Measurements from ENCODE around the gene SLC66A1.

SLC66A1 gene

DNA sequence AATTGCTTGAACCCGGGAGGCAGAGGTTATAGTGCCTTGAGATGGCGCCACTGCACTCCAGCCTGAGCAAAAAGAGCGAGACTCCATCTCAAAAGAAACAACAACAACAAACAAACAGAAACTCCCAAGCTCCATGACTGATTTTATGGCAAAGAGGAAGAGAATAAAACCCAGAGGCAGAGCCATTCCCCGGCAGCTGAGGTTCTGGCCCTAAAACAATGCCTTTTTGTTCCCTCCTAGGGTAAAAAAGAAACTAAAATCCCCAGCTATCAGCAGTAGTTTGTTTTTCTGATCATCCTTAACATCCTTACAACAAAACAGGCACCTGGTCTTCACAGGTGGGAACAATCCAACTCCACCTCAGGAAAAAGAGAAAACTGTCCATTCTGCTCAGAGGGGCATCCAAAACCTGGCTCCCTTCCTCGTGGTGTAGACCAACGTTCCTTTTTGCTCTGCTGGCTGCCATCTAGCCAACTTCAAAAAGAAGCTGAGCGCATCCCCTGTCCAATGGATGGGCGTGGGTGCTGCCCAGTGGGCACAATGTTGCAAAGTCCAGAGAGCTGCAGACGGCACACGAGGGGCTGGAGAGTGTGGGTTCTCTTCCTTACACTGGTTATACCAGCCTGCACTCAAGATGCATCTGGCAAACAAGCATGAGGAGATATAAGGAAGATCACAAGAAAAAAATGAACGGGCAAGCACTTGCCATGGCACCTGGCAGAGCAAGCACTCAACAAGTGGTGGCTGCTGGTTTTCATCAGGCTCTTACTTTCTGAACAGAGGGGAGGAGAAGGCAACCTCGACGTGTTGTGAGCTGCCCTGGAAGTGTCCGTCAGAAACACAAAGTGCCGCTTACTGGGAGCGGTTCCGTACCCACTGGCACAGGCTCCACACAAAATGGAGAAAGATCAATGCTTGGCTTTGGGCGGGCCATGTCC, 54.7 kb downstream of the SLC66A1 start:
- no peak for DNase-seq

DNA sequence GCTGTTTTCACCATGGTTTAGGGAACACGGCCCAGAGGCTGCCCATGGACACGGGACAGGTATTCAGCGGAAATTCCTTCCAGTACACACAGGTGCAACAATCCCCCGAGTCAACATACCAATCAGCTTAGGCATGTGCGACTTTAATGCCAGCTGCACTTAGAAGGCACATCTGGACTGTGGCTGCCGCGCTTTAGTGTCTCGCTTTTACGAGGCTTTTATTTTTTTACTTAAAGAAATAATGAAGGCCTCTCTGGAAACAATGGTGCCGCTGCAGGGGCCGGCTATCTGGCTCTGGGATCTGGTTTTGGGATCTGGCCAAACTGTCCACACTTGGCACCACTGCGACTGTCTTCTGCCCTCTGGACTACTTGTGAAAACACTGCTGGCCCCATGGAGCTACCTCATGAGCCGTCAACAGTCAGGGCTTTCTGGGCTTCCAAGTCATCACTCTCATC, 55.5 kb downstream of the SLC66A1 start:
- no peak for DNase-seq

GRCh38 chr1:19368050-19368449, 55.9 kb downstream of the SLC66A1 start:
- no peak for DNase-seq

GRCh38 chr1:19368964-19369363, 56.8 kb downstream of the SLC66A1 start:
- no peak for DNase-seq

DNA sequence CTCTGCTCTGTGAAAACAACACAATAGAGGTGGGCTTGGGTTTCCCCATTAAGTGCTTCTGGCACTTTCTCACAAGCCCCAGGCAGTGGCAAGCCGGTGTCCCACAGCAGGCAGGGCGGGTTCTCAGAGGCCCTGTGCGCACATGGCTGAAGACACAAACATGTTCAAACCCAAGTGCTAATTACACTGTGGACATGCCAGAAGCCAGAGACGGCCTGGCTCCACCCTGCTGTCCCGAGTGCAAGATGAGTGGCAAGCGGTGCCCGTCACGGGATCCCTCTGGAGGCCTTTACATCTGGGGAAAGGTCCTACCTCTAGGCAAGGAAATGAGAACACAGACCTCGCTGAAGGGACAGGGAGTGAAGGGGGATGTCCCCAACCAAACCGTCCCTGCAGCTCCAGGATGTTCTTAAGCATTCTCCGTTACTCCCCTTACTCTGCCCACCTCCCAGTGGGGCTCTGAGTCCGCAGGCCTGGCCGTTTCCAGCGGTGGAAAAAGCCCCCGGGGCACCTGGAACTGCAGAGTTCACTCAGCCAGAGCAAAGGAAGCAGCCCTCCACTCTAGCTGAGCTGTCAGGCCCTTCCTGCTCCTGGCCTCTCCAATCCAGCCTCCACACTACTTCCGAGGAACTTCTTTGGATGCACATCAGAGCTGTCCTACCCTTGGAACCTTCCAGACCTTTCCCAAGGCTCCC, 57.4 kb downstream of the SLC66A1 start:
- no peak for DNase-seq

DNA sequence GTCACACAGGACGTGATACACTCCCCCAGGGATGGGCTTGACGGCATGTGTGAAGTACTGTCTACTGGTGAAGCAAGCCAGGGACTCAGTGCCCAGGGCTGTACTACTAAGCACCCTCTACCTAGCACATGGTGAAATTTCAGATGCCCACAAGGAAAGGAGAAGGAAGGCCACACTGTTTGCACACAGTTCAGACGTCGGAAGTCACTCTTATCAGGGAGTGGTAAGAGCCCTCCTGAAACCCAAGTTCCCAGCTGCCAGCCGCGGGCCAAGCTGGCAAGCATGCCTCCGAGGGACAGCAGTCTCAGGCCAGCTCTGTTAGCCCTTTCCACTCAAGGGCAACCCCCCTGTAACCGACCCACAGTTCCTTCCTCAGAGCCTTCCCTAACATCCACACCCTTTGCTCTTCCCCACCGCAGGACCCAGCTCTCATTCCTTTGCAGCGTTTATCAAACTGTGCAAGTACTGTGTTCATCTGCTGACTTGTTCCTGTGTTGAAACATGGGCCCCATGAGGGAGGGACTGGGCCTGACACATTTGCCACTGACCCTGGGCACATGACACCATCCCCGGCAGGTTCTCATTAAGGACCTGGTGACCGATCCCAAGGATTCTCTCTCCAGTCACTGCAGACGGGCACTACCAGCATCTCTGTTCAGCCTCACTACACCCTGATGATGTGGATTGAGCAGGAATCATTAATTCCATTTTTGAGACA, 58.5 kb downstream of the SLC66A1 start:
- no peak for DNase-seq

DNA sequence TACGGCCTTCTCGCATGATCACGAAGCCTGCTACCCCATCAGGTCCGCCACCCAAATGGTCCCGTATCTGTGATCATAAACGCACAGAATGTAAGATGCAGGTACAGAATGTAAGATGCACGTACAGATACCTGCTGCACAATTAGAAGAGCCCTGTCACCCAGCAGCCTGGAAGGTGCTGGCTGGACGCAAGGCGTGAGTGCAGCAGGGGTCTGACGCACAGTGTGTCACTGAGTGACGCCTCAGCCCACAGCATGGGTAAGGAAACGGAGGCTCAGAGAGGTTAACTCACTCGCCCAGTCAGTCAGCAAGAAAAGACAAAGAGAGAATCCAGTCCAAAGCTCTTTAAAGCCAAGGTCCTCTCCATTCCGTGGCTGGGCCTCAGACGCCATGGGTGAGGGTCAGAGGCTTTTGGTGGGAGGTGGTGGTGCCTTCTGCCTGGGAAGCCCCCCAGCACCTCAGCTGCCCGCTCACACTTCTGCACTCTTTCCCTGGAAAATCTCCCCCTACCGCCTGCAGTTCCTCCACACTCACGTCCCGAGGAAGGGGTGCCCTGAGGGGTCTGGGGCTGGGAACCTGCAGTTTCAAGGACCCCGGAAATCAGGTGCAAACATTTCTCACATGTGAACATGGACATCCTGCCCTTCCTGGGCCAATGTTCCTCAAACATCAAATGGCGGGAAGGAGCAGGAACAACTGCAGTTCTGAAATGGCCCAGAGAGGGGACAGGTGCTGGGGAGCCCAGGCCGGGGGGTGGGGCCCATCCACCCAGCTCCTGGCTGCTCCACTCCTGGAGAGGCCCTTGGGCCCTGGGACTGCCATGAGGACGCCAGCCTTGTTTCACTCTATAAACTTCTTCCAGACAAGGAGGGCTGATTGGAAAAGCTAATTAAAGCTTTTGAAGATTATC, 59.4 kb downstream of the SLC66A1 start:
- DNase-seq = no peak

DNA sequence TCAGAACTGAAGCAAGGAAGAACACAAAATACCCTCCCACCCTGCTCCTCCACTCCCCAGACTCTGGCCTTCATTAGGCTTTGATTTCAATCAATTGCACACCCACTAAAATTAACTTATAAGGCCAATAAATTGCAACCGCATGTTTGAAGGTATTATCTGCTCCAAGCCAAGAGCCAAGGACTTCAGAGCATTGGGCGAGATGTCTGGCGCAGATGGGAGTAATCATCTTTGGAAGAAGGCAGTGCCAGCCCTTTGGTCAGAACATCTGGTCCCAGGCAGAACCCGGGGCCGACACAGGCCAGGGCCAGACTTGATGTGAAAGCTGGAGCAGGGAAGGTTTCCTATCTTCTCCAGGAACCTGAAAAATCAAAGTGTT, 60.0 kb downstream of the SLC66A1 start:
- no peak for DNase-seq

- no peak for DNase-seq
Measured at GRCh38 chr1:19372602-19373001, 60.5 kb downstream of the SLC66A1 start.

GRCh38 chr1:19373211-19374082, 61.3 kb downstream of the SLC66A1 start:
- no peak for DNase-seq

- DNase-seq = no peak
Measured at GRCh38 chr1:19374083-19374801, 62.1 kb downstream of the SLC66A1 start.

DNA sequence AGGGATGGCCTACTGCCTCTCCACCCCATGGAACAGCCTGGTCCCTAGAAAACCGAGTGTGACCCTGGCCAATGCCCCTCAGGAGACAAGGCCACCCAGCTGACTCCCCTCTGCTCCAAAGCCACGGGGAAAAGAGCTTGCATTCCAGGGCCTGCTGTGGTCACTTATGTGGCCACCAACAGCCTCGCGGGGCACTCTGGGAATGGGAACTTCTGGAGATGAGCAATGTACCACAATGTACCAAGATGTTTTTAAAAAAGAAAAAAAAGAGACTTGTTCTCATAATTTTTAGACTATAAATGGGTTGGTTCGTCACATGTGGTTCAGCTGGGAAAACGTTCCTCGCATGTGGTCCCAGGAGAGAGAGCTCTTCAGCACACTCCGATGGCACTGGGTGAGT, 62.8 kb downstream of the SLC66A1 start:
- DNase-seq = no peak

DNA sequence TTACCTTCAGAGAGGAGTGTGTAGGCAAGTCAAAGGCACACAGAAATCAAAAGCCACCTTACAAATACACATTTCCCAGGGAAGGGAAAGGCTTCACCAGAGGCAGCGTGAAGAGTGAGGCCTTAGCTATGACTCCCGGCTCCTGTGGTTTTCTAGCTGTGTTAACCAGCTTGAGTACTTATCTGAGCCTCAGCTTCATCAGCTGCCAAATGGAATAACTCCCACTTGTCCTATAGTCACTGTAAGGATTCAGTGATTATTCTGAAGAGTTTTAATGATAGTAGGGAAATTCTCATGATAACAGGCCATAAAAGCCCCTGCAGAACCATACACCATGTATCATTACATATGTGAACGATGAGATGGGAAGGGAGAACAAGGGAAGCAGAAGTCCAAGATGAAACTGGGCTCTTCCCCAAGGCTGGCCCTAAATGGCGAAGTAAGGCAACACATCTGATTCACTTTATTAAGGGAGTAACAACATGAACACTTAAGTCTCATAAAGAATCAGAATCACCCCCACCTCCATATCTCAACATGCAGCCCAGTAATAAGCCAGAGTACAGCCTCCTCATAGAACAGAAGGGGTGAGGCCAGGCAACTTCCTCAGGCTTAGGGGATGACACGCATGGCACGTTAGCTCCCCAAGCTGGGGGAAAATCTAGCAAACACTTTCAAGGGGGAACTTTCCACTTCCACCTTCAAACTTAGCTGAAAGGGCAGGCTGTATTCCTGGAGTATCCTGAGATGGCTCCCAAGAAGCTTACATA, 63.7 kb downstream of the SLC66A1 start:
- no peak for DNase-seq

GRCh38 chr1:19376428-19377372, 64.6 kb downstream of the SLC66A1 start:
- no peak for DNase-seq

GRCh38 chr1:19377812-19378718, 65.9 kb downstream of the SLC66A1 start:
- no peak for DNase-seq

Data from CD4-positive, alpha-beta T cell treated with Interleukin-15 for 1 hour (primary cell).